GM23338 (cell line): ENCODE measurements around the gene MDN1. TPM values are rescaled to one million over a fixed set of nuclear protein-coding genes. Genes with fewer than 3 reads are reported as not detected.

Source experiments
- ATAC-seq: fragments of 200-7000 bp; cut with Tn5 transposase; 3 replicates; pipeline ENCODE4 v1.9.1; 2020
- DNase-seq: peaks from one replicate; pipeline ENCODE4 v3.0.0-alpha.2; 2015; ENCODE audit warnings: low spot score
- H2AFZ ChIP-seq: fragments of 200-600 bp; sonication (generic); 2 replicates; pipeline ENCODE4 v1.8.0; 2016; ENCODE audit warnings: antibody characterized with exemption, mild to moderate bottlenecking, moderate library complexity
- H3F3A ChIP-seq: fragments of 200-600 bp; sonication (generic); replicated peaks from 2 replicates; pipeline ENCODE4 v1.8.0; 2017; ENCODE audit warnings: antibody characterized with exemption, mixed run types, low read depth
- H3K27ac ChIP-seq: fragments of 200-600 bp; sonication (generic); 2 replicates; pipeline ENCODE4 v1.6.1; 2016; ENCODE audit warnings: low read depth
- H3K27me3 ChIP-seq: fragments of 200-600 bp; sonication (generic); 2 replicates; pipeline ENCODE4 v1.8.0; 2016; ENCODE audit warnings: mild to moderate bottlenecking, mixed run types, moderate library complexity; ENCODE audit not compliant: insufficient read depth
- H3K36me3 ChIP-seq: fragments of 200-600 bp; sonication (generic); 2 replicates; pipeline ENCODE4 v1.8.0; 2016; ENCODE audit warnings: mild to moderate bottlenecking; ENCODE audit not compliant: insufficient read depth
- H3K4me1 ChIP-seq: fragments of 200-600 bp; sonication (generic); 2 replicates; pipeline ENCODE4 v1.8.0; 2016; ENCODE audit warnings: mild to moderate bottlenecking, moderate library complexity; ENCODE audit not compliant: insufficient read depth
- H3K4me2 ChIP-seq: fragments of 200-600 bp; sonication (generic); 2 replicates; pipeline ENCODE4 v1.7.1; 2017; ENCODE audit warnings: mixed run types
- H3K4me3 ChIP-seq: fragments of 200-600 bp; sonication (generic); 2 replicates; pipeline ENCODE4 v1.6.1; 2016; ENCODE audit warnings: mixed run types
- H3K79me2 ChIP-seq: fragments of 200-600 bp; sonication (generic); replicated peaks from 2 replicates; pipeline ENCODE4 v1.8.0; 2017; ENCODE audit warnings: mild to moderate bottlenecking; ENCODE audit not compliant: insufficient read depth
- H3K9me2 ChIP-seq: fragments of 200-600 bp; sonication (generic); 2 replicates; pipeline ENCODE4 v1.8.0; 2017; ENCODE audit not compliant: insufficient read depth
- H4K20me1 ChIP-seq: fragments of 200-600 bp; sonication (generic); replicated peaks from 2 replicates; pipeline ENCODE4 v1.8.0; 2017; ENCODE audit warnings: mild to moderate bottlenecking; ENCODE audit not compliant: insufficient read depth
- H3K27ac Mint-ChIP-seq: 2 replicates; pipeline ENCODE4 v1.8.0; 2020; ENCODE audit warnings: inconsistent platforms, mild to moderate bottlenecking, moderate library complexity, mixed read lengths
- H3K27me3 Mint-ChIP-seq: 3 replicates; pipeline ENCODE4 v1.8.0; 2022; ENCODE audit warnings: low read depth, mild to moderate bottlenecking, moderate library complexity, mixed read lengths, inconsistent platforms; ENCODE audit not compliant: insufficient read depth, poor library complexity
- H3K36me3 Mint-ChIP-seq: 3 replicates; pipeline ENCODE4 v1.8.0; 2021; ENCODE audit warnings: low read depth, mild to moderate bottlenecking, inconsistent platforms, moderate library complexity, mixed read lengths
- H3K4me1 Mint-ChIP-seq: 3 replicates; pipeline ENCODE4 v1.8.0; 2020; ENCODE audit warnings: mild to moderate bottlenecking, inconsistent platforms, mixed read lengths
- H3K4me3 Mint-ChIP-seq: 3 replicates; pipeline ENCODE4 v1.8.0; 2021; ENCODE audit warnings: moderate library complexity, mild to moderate bottlenecking, inconsistent platforms, mixed read lengths
- H3K9me3 Mint-ChIP-seq: 3 replicates; pipeline ENCODE4 v1.8.0; 2020; ENCODE audit warnings: moderate library complexity, mild to moderate bottlenecking, inconsistent platforms, mixed read lengths
- CREB1 ChIP-seq: fragments of 250-450 bp; sonication (Bioruptor Pico); IDR thresholded peaks from 2 replicates; pipeline ENCODE4 v1.5.0; 2020; ENCODE audit warnings: low read depth, mild to moderate bottlenecking, moderate library complexity
- CTCF ChIP-seq, 2 experiments: fragments of 200-600 bp in 1 of 2; sonication (generic) in 1 of 2; conservative IDR thresholded peaks; 2 replicates each; pipeline versions ENCODE4 v1.5.1 to v1.6.1; 2016 to 2017; ENCODE audit warnings: antibody characterized with exemption in 2 of 2, low read depth in 2 of 2, mild to moderate bottlenecking in 2 of 2, moderate library complexity in 1 of 2
- EZH2phosphoT487 ChIP-seq: fragments of 200-600 bp; sonication (generic); IDR thresholded peaks from one replicate; pipeline ENCODE4 v1.8.1; 2018; ENCODE audit warnings: antibody characterized with exemption; ENCODE audit not compliant: unreplicated experiment
- POLR2AphosphoS5 ChIP-seq: IDR thresholded peaks from 2 replicates; pipeline ENCODE4 v1.6.1; 2016; ENCODE audit warnings: antibody characterized with exemption, low read depth
- STAT1 ChIP-seq: IDR thresholded peaks from one replicate; pipeline ENCODE4 v1.6.1; 2016; ENCODE audit warnings: antibody characterized with exemption; ENCODE audit not compliant: unreplicated experiment
- ZNF114 ChIP-seq: fragments of 250-450 bp; sonication (Bioruptor Pico); IDR thresholded peaks from 2 replicates; pipeline ENCODE4 v1.5.0; 2020; ENCODE audit warnings: mild to moderate bottlenecking, moderate library complexity
- ZNF462 ChIP-seq: fragments of 250-450 bp; sonication (Bioruptor Pico); IDR thresholded peaks from 2 replicates; pipeline ENCODE4 v1.5.0; 2020; ENCODE audit warnings: mild to moderate bottlenecking, moderate library complexity
- polyA plus RNA-seq: library from polyadenylated mRNA; unstranded; fragments of >200 nt; fragmentation: Nextera tagmentation; extraction: Ambion mirVana; gene quantifications from 2 replicates; pipeline ENCODE4 v1.2.1, GENCODE V29; 2016
- total RNA-seq: library from RNA; depleted of rRNA; stranded (reverse); fragments of >200 nt; shearing (Covaris generic); gene quantifications from 2 replicates; pipeline ENCODE4 v1.2.3, GENCODE V29; 2014

MDN1 gene
- total and polyA plus RNA-seq, 2 experiments from 2014 or later, result 165 to 217 TPM

GRCh38 chr6:89630488-89630887 lies 189.1 kb downstream of the MDN1 start:
- peaks cover 4% of the 10 kb centered on the region; the same call in 2 of the 3 replicates for H3K4me1 Mint-ChIP-seq
- no peak for DNase-seq
- Histone ChIP-seq H3F3A (no peaks in the 10 kb centered on the region), H4K20me1 (no peaks in the 10 kb centered on the region), H3K27ac (no peak overlapping the region), H3K4me2 (no peak overlapping the region), H2AFZ (no peak overlapping the region), H3K36me3 (no peaks in the 10 kb centered on the region), H3K79me2 (no peaks in the 10 kb centered on the region), H3K4me3 (no peak overlapping the region), H3K9me2 (no peaks in the 10 kb centered on the region), H3K4me1 (peaks cover 3% of the 10 kb centered on the region; the same call in 1 of the 2 replicates), H3K27me3 (no peaks in the 10 kb centered on the region)
- H3K36me3 Mint-ChIP-seq, result peaks cover 13% of the 10 kb centered on the region
- no peaks in the 10 kb centered on the region for H3K9me3 Mint-ChIP-seq
- H3K27ac Mint-ChIP-seq, result no peak overlapping the region
- ATAC-seq, result no peak
- TF ChIP-seq ZNF462 (CRISPR knock-in tag) (no peak), CTCF (conservative IDR thresholded peaks at IDR 0.05; ENCODE audit: low read depth in 2 of 2) (no peak), ZNF114 (CRISPR knock-in tag) (no peak), STAT1 (no peak), EZH2phosphoT487 (no peak), POLR2AphosphoS5 (no peak), CREB1 (no peak)
- no peaks in the 10 kb centered on the region for H3K27me3 Mint-ChIP-seq
- H3K4me3 Mint-ChIP-seq, result no peak overlapping the region
